Choroid plexus epithelial cell (primary cell): ENCODE measurements around the gene TOM1.

Experiments
- DNase-seq: peaks from one replicate; pipeline ENCODE4 v3.0.0-alpha.2; 2010; ENCODE audit warnings: low read depth
- H3K4me3 ChIP-seq: 2 replicates; pipeline ENCODE4 v1.5.1; 2011; ENCODE audit warnings: low read depth, mild to moderate bottlenecking, control low read depth, low read length, moderate library complexity
- CTCF ChIP-seq: conservative IDR thresholded peaks from 2 replicates; pipeline ENCODE4 v1.5.1; 2011; ENCODE audit warnings: low read depth, mild to moderate bottlenecking, control low read depth, inconsistent platforms, low read length, moderate library complexity

Gene TOM1

GRCh38 chr22:35335936-35336781, 36.5 kb downstream of the TOM1 start:
- TF ChIP-seq CTCF, result no peak
- no peak overlapping the region for H3K4me3 ChIP-seq
- no peak for DNase-seq

GRCh38 chr22:35337932-35338331, 38.2 kb downstream of the TOM1 start:
- DNase-seq, result no peak
- TF ChIP-seq CTCF, result peak; percentile 15
- no peak overlapping the region for H3K4me3 ChIP-seq

- no peak for TF ChIP-seq CTCF
- no peak for DNase-seq
- H3K4me3 ChIP-seq, result no peak overlapping the region
Measured at GRCh38 chr22:35341090-35341874, 41.6 kb downstream of the TOM1 start.

GRCh38 chr22:35342390-35342789, 42.7 kb downstream of the TOM1 start:
- no peak for DNase-seq
- no peak overlapping the region for H3K4me3 ChIP-seq
- TF ChIP-seq CTCF, result no peak

- no peak overlapping the region for H3K4me3 ChIP-seq
- DNase-seq, result no peak
- TF ChIP-seq CTCF, result no peak
Measured at GRCh38 chr22:35343664-35344550, 44.2 kb downstream of the TOM1 start.

- no peak for TF ChIP-seq CTCF
- DNase-seq, result no peak
- no peak overlapping the region for H3K4me3 ChIP-seq
Measured at GRCh38 chr22:35344956-35345690, 45.4 kb downstream of the TOM1 start.
